Activated T-cell treated with anti-CD3 and anti-CD28 coated beads, Interleukin-2, amount 50 U/mL, for 72 hours (primary cell): Measurements from ENCODE around the gene COL15A1. TPM values are rescaled to one million over a fixed set of nuclear protein-coding genes. Genes with fewer than 3 reads are reported as not detected.
A peak's percentile ranks its signal among the peaks of the same experiment; 100 is the strongest.

Experiments used
- ATAC-seq, 2 donors: fragments of 150-1000 bp; cut with Tn5 transposase; replicated peaks in 1 of 2; 2 replicates each; pipeline ENCODE4 v1.10.0; 2021; ENCODE audit warnings: moderate library complexity in 2 of 2, mild to moderate bottlenecking in 1 of 2
- DNase-seq, 2 donors: peaks; one replicate each; pipeline ENCODE4 v3.0.0; 2021 to 2022; ENCODE audit warnings: mixed read lengths in 1 of 2
- H3K27ac Mint-ChIP-seq: one replicate; pipeline ENCODE4 v1.8.0; 2022; ENCODE audit warnings: mild to moderate bottlenecking, moderate library complexity, mixed read lengths
- H3K27me3 Mint-ChIP-seq: one replicate; pipeline ENCODE4 v1.8.0; 2022; ENCODE audit warnings: low read depth, mixed read lengths
- H3K36me3 Mint-ChIP-seq, 2 donors: one replicate each; pipeline ENCODE4 v1.8.0; 2022; ENCODE audit warnings: mixed read lengths in 2 of 2, mild to moderate bottlenecking in 1 of 2; ENCODE audit not compliant: insufficient read depth in 2 of 2
- H3K4me1 Mint-ChIP-seq: one replicate; pipeline ENCODE4 v1.8.0; 2022; ENCODE audit warnings: low read depth, mixed read lengths
- H3K4me3 Mint-ChIP-seq, 2 donors: one replicate each; pipeline ENCODE4 v1.8.0; 2022; ENCODE audit warnings: mild to moderate bottlenecking in 2 of 2, mixed read lengths in 2 of 2, moderate library complexity in 2 of 2
- H3K9me3 Mint-ChIP-seq, 2 donors: one replicate each; pipeline ENCODE4 v1.8.0; 2022; ENCODE audit warnings: mixed read lengths in 2 of 2
- total RNA-seq, 2 donors: library from RNA; stranded (reverse); gene quantifications; one replicate each; pipeline ENCODE4 v1.2.3, GENCODE V29; 2022

COL15A1 gene
- total RNA-seq, 2 donors from 2014 or later, result 0.19 to 0.30 TPM

DNA sequence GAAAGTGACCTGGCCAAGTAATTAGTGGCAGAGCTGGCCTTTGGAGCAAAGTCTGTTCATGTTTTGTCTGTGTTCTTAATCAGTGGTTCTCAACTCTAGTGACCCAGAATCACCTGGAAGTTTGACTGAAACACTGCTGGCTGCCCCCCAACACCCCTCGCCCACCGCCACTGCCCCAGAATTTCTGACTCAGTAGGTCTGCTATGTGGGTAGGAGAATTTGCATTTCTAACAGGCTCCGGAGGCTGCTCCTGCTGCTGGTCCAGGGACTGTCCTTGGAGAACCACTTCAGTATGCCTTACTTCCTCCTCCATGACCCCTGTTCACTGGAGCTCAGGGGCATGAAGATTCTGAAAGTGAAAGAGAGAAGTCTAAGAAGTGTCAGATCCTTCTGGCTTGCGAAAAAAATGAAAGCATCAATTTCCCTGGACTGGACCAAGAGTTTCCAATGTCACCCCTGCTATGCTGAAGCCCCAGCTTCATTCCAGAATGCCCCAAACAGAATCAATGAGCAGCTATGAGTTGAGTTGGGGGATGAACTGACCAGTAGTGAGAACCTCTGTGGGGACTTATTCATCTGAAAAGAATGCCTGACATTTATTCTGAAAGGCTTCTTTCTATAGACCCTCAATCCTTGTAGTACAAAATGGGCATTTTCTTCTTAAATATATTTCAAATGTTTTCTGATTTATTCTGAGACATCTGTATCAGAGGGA lies 20.8 kb upstream of the COL15A1 start:
- ATAC-seq (no peak), DNase-seq (no peak)
- H3K36me3 Mint-ChIP-seq, result no peaks in the 10 kb centered on the region
- H3K4me3 Mint-ChIP-seq, result no peak overlapping the region
- no peaks in the 10 kb centered on the region for H3K27me3 Mint-ChIP-seq
- no peaks in the 10 kb centered on the region for H3K9me3 Mint-ChIP-seq
- no peaks in the 10 kb centered on the region for H3K4me1 Mint-ChIP-seq
- no peak overlapping the region for H3K27ac Mint-ChIP-seq

DNA sequence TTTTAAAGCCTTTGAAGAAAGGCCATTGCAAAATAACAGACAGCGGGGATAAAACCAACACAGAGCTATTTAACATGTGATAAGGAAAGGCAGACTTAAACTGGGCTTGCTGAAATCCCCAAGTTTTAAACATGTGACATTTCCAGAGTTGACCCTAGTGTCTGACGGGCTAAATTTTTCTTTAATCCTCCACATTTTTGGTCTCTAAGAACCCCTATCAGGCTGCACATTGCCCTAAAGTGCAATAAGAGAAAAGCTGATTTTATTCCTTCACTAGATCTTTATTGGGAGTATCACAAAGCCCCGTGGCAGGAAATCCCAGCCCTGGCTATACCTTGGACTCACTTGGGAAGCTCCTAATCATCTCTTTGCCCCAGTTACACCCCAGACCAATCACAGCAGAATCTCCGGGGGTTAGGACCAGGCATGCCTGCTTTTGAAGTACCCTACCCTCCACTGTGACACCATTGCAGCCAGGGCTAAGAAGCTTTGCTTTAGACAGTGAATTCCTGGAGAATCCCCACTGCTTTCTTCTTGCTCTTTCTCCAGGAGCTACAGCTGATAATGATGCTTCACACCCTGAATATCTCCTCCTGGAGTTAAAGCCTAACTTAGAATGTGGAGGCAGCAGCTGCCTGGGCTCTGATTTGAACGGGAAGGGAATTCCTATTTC lies 20.1 kb upstream of the COL15A1 start:
- H3K4me3 Mint-ChIP-seq, result no peak overlapping the region
- peak overlapping the region; percentile 33 for H3K27ac Mint-ChIP-seq
- ATAC-seq (no peak), DNase-seq (no peak)
- H3K9me3 Mint-ChIP-seq, result no peaks in the 10 kb centered on the region
- no peaks in the 10 kb centered on the region for H3K36me3 Mint-ChIP-seq
- H3K4me1 Mint-ChIP-seq, result no peaks in the 10 kb centered on the region
- H3K27me3 Mint-ChIP-seq, result no peaks in the 10 kb centered on the region

DNA sequence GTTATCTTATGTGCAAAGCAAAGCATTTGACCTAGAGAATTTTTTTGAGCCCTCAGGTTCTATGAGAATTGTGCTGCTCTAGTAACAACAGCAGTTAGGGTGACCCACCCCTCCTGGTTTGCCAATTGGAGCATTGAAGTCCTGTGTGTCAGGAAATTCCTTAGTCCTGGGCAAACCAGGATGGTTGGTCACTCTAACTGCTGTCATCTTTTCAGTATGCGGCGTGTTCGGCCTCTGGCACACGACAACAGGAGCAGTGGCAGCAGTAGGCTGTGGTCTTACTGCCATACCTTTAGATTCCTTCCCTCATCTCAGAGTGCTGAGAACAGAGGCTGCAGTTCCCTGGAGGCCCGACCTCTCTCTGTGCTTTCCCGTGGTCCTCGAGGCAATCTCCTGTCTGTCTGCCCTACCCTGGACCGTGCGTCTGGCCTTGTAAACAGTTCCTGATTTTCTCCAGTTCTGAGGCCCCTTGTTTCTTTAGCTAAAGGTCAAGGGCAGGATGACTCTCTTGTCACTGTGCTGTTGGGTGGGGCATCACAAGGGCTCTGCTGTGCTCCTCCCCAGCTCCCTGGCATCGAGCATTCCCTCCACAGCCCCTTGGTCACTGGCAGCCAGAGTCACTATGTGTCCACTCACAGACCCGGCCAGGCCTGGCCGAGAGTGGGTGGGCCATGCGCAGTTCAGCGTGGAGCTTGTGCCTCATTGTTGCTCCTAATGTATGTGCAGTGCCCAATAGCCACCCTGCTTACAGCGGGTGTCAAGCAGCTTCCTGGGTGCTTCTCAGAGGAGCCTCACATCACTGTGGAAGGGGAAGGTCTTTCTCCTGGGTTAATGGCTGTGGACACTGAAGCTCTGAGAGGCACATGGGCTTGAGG lies 18.5 kb upstream of the COL15A1 start:
- Mint-ChIP-seq H3K4me1 (no peaks in the 10 kb centered on the region), H3K4me3 (no peak overlapping the region), H3K36me3 (no peaks in the 10 kb centered on the region), H3K9me3 (no peaks in the 10 kb centered on the region), H3K27me3 (no peaks in the 10 kb centered on the region), H3K27ac (no peak overlapping the region)
- no peak for DNase-seq
- no peak for ATAC-seq

DNA sequence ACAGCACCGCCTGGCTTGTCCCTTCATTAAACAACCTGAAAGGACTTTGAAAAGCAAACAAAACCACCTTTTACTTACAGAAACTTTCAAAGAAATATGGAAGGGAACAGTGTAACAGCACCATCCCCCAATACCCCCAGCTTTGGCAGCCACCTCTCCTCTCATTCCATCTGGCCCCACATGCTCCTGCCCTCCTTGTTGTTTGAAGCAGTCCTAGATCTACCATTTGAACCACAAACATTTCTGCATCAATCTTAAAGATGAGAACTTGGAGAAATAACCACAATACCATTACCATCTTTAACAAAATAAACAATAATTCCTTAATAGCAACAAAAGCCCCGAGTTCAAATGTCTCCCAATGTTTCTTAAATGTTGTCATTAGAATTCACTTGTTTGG lies 17.8 kb upstream of the COL15A1 start:
- no peak for ATAC-seq
- no peaks in the 10 kb centered on the region for H3K36me3 Mint-ChIP-seq
- no peaks in the 10 kb centered on the region for H3K27me3 Mint-ChIP-seq
- no peak overlapping the region for H3K27ac Mint-ChIP-seq
- no peak for DNase-seq
- H3K4me3 Mint-ChIP-seq, result no peak overlapping the region
- no peaks in the 10 kb centered on the region for H3K9me3 Mint-ChIP-seq
- no peaks in the 10 kb centered on the region for H3K4me1 Mint-ChIP-seq

GRCh38 chr9:98927724-98928123 lies 16.0 kb upstream of the COL15A1 start:
- H3K9me3 Mint-ChIP-seq, result no peaks in the 10 kb centered on the region
- ATAC-seq, result no peak
- H3K4me3 Mint-ChIP-seq, result no peak overlapping the region
- DNase-seq, result no peak
- no peak overlapping the region for H3K27ac Mint-ChIP-seq
- no peaks in the 10 kb centered on the region for H3K27me3 Mint-ChIP-seq
- H3K36me3 Mint-ChIP-seq, result no peaks in the 10 kb centered on the region
- H3K4me1 Mint-ChIP-seq, result no peaks in the 10 kb centered on the region

DNA sequence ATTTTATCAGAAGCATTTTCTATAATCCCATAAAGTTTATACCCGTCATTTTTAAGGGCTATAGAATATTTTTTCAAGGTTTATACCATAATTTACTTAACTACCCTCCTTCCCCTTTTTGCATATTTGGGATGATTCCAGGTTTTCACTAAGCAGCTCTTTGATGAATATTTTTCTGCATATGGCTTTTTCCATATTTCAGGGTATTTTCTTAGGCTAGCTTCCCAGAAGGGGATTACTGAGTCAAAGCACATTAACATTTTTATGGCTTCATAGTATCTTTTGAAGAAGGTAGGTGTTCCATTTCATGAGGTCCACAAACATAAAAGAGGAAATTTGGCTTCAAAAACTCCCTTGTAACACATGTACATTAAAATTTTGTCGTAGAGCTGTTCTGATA lies 14.6 kb upstream of the COL15A1 start:
- Mint-ChIP-seq H3K27ac (no peak overlapping the region), H3K9me3 (no peaks in the 10 kb centered on the region), H3K27me3 (no peaks in the 10 kb centered on the region), H3K4me1 (no peaks in the 10 kb centered on the region), H3K36me3 (no peaks in the 10 kb centered on the region), H3K4me3 (no peak overlapping the region)
- DNase-seq, result no peak
- ATAC-seq, result no peak

DNA sequence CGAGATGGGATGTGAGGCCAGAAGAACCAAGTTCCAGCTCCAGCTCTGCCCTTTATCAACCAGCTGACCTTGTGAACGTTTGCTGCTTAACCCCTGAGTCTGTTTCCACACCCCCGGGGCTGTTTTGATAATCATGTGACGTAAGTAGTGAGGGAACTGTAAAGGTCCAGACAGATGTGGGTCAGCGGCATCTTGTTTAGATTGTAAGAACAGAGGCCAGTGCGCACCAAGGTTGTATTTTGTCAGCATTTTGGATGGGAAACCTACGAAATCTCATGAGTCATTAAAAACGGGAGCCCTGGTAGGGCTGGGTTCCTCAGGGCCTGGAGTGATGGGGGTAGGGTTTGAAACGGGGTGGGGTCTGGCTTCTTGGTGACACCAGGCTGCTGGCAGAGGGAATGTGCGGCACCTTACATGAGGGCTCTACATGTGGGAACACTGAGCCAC lies 13.8 kb upstream of the COL15A1 start:
- Mint-ChIP-seq H3K4me1 (no peaks in the 10 kb centered on the region), H3K9me3 (no peaks in the 10 kb centered on the region), H3K36me3 (no peaks in the 10 kb centered on the region), H3K27ac (no peak overlapping the region), H3K27me3 (peaks cover 6% of the 10 kb centered on the region), H3K4me3 (no peak overlapping the region)
- DNase-seq, result no peak
- no peak for ATAC-seq

- no peak overlapping the region for H3K27ac Mint-ChIP-seq
- peaks cover 13% of the 10 kb centered on the region for H3K27me3 Mint-ChIP-seq
- H3K9me3 Mint-ChIP-seq, result no peaks in the 10 kb centered on the region
- H3K36me3 Mint-ChIP-seq, result no peaks in the 10 kb centered on the region
- ATAC-seq, result no peak
- H3K4me1 Mint-ChIP-seq, result no peaks in the 10 kb centered on the region
- DNase-seq, result no peak
- H3K4me3 Mint-ChIP-seq, result no peak overlapping the region
Observed at GRCh38 chr9:98930792-98931191, 12.9 kb upstream of the COL15A1 start.

DNA sequence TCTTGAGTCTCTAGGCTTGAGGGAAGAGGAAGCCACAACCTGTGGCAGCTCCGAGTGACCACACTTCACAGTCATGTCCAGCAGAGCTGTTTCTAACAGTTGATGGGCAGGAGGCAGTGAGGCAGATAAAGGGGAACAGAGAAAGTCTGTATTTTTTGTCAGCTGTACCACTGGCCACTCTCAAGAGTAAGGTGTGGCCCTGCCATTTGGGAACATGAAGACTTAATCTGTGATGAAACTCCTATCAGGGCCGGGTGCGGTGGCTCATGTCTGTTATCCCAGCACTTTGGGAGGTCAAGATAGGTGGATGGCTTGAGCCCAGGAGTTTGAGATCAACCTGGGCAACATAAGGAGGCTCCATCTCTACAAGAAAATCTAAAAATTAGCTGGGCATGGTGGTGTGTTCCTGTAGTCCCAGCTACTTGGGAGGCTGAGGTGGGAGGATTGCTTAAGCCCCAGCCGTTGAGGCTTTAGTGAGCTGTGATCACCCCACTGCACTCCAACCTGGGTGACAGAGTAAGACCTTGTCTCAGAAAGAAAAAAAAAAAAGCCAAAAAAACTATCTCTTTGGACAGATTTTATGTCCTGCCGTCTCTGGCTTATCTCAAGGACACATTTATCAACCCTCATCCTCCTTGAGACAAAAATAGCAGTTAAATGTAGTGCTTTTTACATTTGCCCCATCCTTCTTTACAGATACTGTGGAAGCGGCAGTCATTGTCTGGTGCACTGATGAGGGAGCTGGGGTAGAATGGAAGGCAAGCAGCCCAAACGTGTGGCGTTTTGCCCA lies 11.9 kb upstream of the COL15A1 start:
- ATAC-seq, result no peak
- no peaks in the 10 kb centered on the region for H3K9me3 Mint-ChIP-seq
- H3K27me3 Mint-ChIP-seq, result peaks cover 19% of the 10 kb centered on the region
- no peaks in the 10 kb centered on the region for H3K4me1 Mint-ChIP-seq
- H3K4me3 Mint-ChIP-seq, result no peak overlapping the region
- no peak overlapping the region for H3K27ac Mint-ChIP-seq
- no peak for DNase-seq
- no peaks in the 10 kb centered on the region for H3K36me3 Mint-ChIP-seq

GRCh38 chr9:98933185-98933584 lies 10.5 kb upstream of the COL15A1 start:
- peaks cover 26% of the 10 kb centered on the region for H3K27me3 Mint-ChIP-seq
- H3K27ac Mint-ChIP-seq, result no peak overlapping the region
- H3K9me3 Mint-ChIP-seq, result no peaks in the 10 kb centered on the region

GRCh38 chr9:98933890-98934289 lies 9.8 kb upstream of the COL15A1 start:
- Mint-ChIP-seq H3K27ac (no peak overlapping the region), H3K27me3 (peaks cover 33% of the 10 kb centered on the region), H3K36me3 (no peaks in the 10 kb centered on the region), H3K4me3 (no peak overlapping the region), H3K4me1 (no peaks in the 10 kb centered on the region), H3K9me3 (no peaks in the 10 kb centered on the region)
- DNase-seq, result no peak
- no peak for ATAC-seq

More at GRCh38 chr9:98933185-98933584, 10.5 kb upstream of the COL15A1 start:
- ATAC-seq (no peak), DNase-seq (no peak)
- Mint-ChIP-seq H3K4me1 (no peaks in the 10 kb centered on the region), H3K4me3 (no peak overlapping the region), H3K36me3 (no peaks in the 10 kb centered on the region)

GRCh38 chr9:98935071-98935505 lies 8.6 kb upstream of the COL15A1 start:
- no peaks in the 10 kb centered on the region for H3K4me1 Mint-ChIP-seq
- no peaks in the 10 kb centered on the region for H3K36me3 Mint-ChIP-seq
- no peak overlapping the region for H3K4me3 Mint-ChIP-seq
- no peak for DNase-seq
- ATAC-seq, result no peak
- H3K27me3 Mint-ChIP-seq, result peaks cover 39% of the 10 kb centered on the region
- H3K27ac Mint-ChIP-seq, result no peak overlapping the region
- H3K9me3 Mint-ChIP-seq, result no peaks in the 10 kb centered on the region
